T-cell (primary cell): Measurements from ENCODE around the gene KIAA2012. TPM values are rescaled to one million over a fixed set of nuclear protein-coding genes. Genes with fewer than 3 reads are reported as not detected.

Experiments
- ATAC-seq, 4 experiments: fragments of 200-7000 bp in 3 of 4; fragments of 150-1000 bp in 1 of 4; cut with Tn5 transposase; replicated peaks in 1 of 4; 1 replicate in 3 of 4; 2 replicates in 1 of 4; pipeline ENCODE4 v1.10.0; 2021; ENCODE audit warnings: moderate library complexity in 3 of 4, mild to moderate bottlenecking in 2 of 4, moderate number of reproducible peaks in 1 of 4
- CTCF ChIA-PET, 2 donors: fragments of 300-600 bp; sonication (Branson Sonifier 250); formaldehyde crosslinking; loops; one replicate each; lab custom pipeline; 2022; ENCODE audit warnings: antibody characterized with exemption in 2 of 2; lab: Charles Lee
- POLR2A ChIA-PET, 2 donors: fragments of 300-600 bp; sonication (Branson Sonifier 250); formaldehyde crosslinking; loops; one replicate each; lab custom pipeline; 2022; ENCODE audit warnings: antibody characterized with exemption in 2 of 2; lab: Charles Lee
- DNase-seq, 35 experiments: peaks; one replicate each; pipeline versions ENCODE4 v3.0.0 to v3.0.0-alpha.2; 2013 to 2023
- H3K27ac ChIP-seq: one replicate; pipeline ENCODE4 v1.5.1; 2013; ENCODE audit warnings: low read length
- H3K27me3 ChIP-seq, 2 experiments: replicated peaks in 1 of 2; 1 replicate in 1 of 2; 2 replicates in 1 of 2; pipeline versions ENCODE4 v1.6.1 to v1.7.0; 2013; ENCODE audit warnings: low read length in 1 of 2, mixed read lengths in 1 of 2; ENCODE audit not compliant: control insufficient read depth in 2 of 2, insufficient read depth in 2 of 2; ENCODE audit errors: extremely low read depth in 1 of 2
- H3K36me3 ChIP-seq, 2 donors: 1 replicate in 1 of 2; 2 replicates in 1 of 2; pipeline versions ENCODE4 v1.6.1 to v1.7.0; 2013; ENCODE audit warnings: low read length in 1 of 2; ENCODE audit not compliant: control insufficient read depth in 2 of 2, insufficient read depth in 1 of 2; ENCODE audit errors: extremely low read depth in 1 of 2
- H3K4me1 ChIP-seq, 2 experiments: 1 replicate in 1 of 2; 2 replicates in 1 of 2; pipeline versions ENCODE4 v1.6.1 to v1.7.0; 2013; ENCODE audit warnings: low read length in 2 of 2, mixed read lengths in 1 of 2; ENCODE audit not compliant: insufficient read depth in 2 of 2, control insufficient read depth in 1 of 2; ENCODE audit errors: extremely low read depth in 1 of 2
- H3K4me3 ChIP-seq, 2 donors: 1 replicate in 1 of 2; 2 replicates in 1 of 2; pipeline versions ENCODE4 v1.5.1 to v1.7.0; 2013; ENCODE audit warnings: mild to moderate bottlenecking in 2 of 2, low read length in 1 of 2, moderate library complexity in 1 of 2; ENCODE audit not compliant: control insufficient read depth in 1 of 2; ENCODE audit errors: extremely low read depth in 1 of 2
- H3K9me3 ChIP-seq: 2 replicates; pipeline ENCODE4 v1.7.0; 2013
- H3K27ac Mint-ChIP-seq, 2 donors: one replicate each; pipeline ENCODE4 v1.8.0; 2020 to 2021; ENCODE audit warnings: mild to moderate bottlenecking in 2 of 2, mixed read lengths in 2 of 2
- H3K27me3 Mint-ChIP-seq, 2 donors: one replicate each; pipeline ENCODE4 v1.8.0; 2021 to 2022; ENCODE audit warnings: mixed read lengths in 2 of 2
- H3K36me3 Mint-ChIP-seq: one replicate; pipeline ENCODE4 v1.8.0; 2021; ENCODE audit warnings: mixed read lengths
- H3K4me1 Mint-ChIP-seq, 3 donors: one replicate each; pipeline ENCODE4 v1.8.0; 2020 to 2022; ENCODE audit warnings: mixed read lengths in 3 of 3, mild to moderate bottlenecking in 1 of 3
- H3K4me3 Mint-ChIP-seq, 3 donors: one replicate each; pipeline ENCODE4 v1.8.0; 2020 to 2022; ENCODE audit warnings: mild to moderate bottlenecking in 3 of 3, mixed read lengths in 3 of 3, moderate library complexity in 3 of 3
- H3K9me3 Mint-ChIP-seq, 3 donors: one replicate each; pipeline ENCODE4 v1.8.0; 2020 to 2022; ENCODE audit warnings: mixed read lengths in 3 of 3
- WGBS: methylation state at CpG from one replicate; pipeline ENCODE4 v1.1.5; 2013; ENCODE audit warnings: missing lambda C conversion rate; ENCODE audit not compliant: insufficient coverage; 5-methylcytosine and 5-hydroxymethylcytosine counted together
- total RNA-seq, 35 experiments: library from RNA in 6 of 35; stranded (reverse) in 6 of 35; fragments of 120-200 nt in 1 of 35; gene quantifications; one replicate each; pipeline versions ENCODE4 v1.2.1 to v1.2.4 and lab custom pipeline; 2013 to 2026

KIAA2012 gene
- total RNA-seq, result not detected
- not detected for total RNA-seq (2013)
- total RNA-seq (lab: John Stamatoyannopoulos, UW), result 0 to 0.06 (median 0) reads per million in 29 experiments

- Mint-ChIP-seq H3K27ac (no peak within 1 kb of the TSS), H3K4me3 (no peak within 1 kb of the TSS), H3K9me3 (no peaks in the 10 kb centered on the region), H3K27me3 (no peaks in the 10 kb centered on the region), H3K36me3 (no peaks in the 10 kb centered on the region), H3K4me1 (no peaks in the 10 kb centered on the region)
- H3K27ac ChIP-seq, result no peak within 1 kb of the TSS
- no peaks in the 10 kb centered on the region for H3K4me1 ChIP-seq
- ChIA-PET CTCF (no interaction called here), POLR2A (no interaction called here)
- H3K4me3 ChIP-seq, result no peak within 1 kb of the TSS
- peaks cover 0 to 3% of the 10 kb centered on the region in 2 experiments for H3K27me3 ChIP-seq
- DNase-seq (no peak), ATAC-seq (no peak)
- H3K36me3 ChIP-seq, result no peaks in the 10 kb centered on the region
- no peaks in the 10 kb centered on the region for H3K9me3 ChIP-seq
- 100% methylated on average over 4 of the region's 11 CpGs for WGBS
Measured at GRCh38 chr2:202072737-202073401, at the start of gene KIAA2012. KIAA2012 (plus strand) TSS chr2:202073255; CDS start chr2:202073628, 373 bp downstream.

- no peaks in the 10 kb centered on the region for H3K36me3 ChIP-seq
- peaks cover 2 to 10% of the 10 kb centered on the region in 2 experiments for H3K27me3 ChIP-seq
- H3K4me1 Mint-ChIP-seq, result no peaks in the 10 kb centered on the region
- no peak overlapping the region for H3K4me3 ChIP-seq
- H3K9me3 ChIP-seq, result no peaks in the 10 kb centered on the region
- no peaks in the 10 kb centered on the region for H3K4me1 ChIP-seq
- DNase-seq (no peak), ATAC-seq (no peak)
- no peaks in the 10 kb centered on the region for H3K9me3 Mint-ChIP-seq
- no peak overlapping the region for H3K4me3 Mint-ChIP-seq
- H3K36me3 Mint-ChIP-seq, result no peaks in the 10 kb centered on the region
- H3K27me3 Mint-ChIP-seq, result peaks cover 11 to 14% of the 10 kb centered on the region in 2 donors
- whole genome bisulfite sequencing, result 89% methylated on average over 8 of the region's 8 CpGs
- no peak overlapping the region for H3K27ac Mint-ChIP-seq
- H3K27ac ChIP-seq, result no peak overlapping the region
- POLR2A ChIA-PET, result interaction anchor here in 1 of 2 donors (0.6 kb wide), 1 partner anchor 47 kb away, joined by 3 read pairs; no protein-coding TSS in a partner anchor
- CTCF ChIA-PET, result interaction anchor here in 1 of 2 donors (0.5 kb wide), 1 partner anchor 19 kb away, joined by 4 read pairs; no protein-coding TSS in a partner anchor
Measured at GRCh38 chr2:202023904-202024266, 49.2 kb upstream of the KIAA2012 start.

- Mint-ChIP-seq H3K9me3 (no peaks in the 10 kb centered on the region), H3K4me1 (no peaks in the 10 kb centered on the region), H3K27ac (no peak overlapping the region), H3K27me3 (peaks cover 7 to 11% of the 10 kb centered on the region in 2 donors), H3K4me3 (no peak overlapping the region), H3K36me3 (no peaks in the 10 kb centered on the region)
- Histone ChIP-seq H3K4me1 (no peaks in the 10 kb centered on the region), H3K36me3 (no peaks in the 10 kb centered on the region), H3K9me3 (no peaks in the 10 kb centered on the region), H3K4me3 (no peak overlapping the region), H3K27me3 (peaks cover 4 to 10% of the 10 kb centered on the region in 2 experiments), H3K27ac (no peak overlapping the region)
- WGBS, result 90% methylated on average over 5 of the region's 9 CpGs
- DNase-seq, result no peak
- ChIA-PET POLR2A (no interaction called here), CTCF (no interaction called here)
- ATAC-seq, result no peak
Measured at GRCh38 chr2:202024871-202025270, 48.2 kb upstream of the KIAA2012 start.

GRCh38 chr2:202025816-202026215, 47.2 kb upstream of the KIAA2012 start:
- H3K4me3 Mint-ChIP-seq, result no peak overlapping the region
- peaks cover 7 to 11% of the 10 kb centered on the region in 2 donors for H3K27me3 Mint-ChIP-seq
- Histone ChIP-seq H3K27ac (no peak overlapping the region), H3K4me3 (no peak overlapping the region), H3K9me3 (no peaks in the 10 kb centered on the region), H3K36me3 (no peaks in the 10 kb centered on the region), H3K27me3 (peaks cover 4 to 10% of the 10 kb centered on the region in 2 experiments), H3K4me1 (no peaks in the 10 kb centered on the region)
- CTCF ChIA-PET, result no interaction called here
- ATAC-seq (no peak), DNase-seq (no peak)
- no peaks in the 10 kb centered on the region for H3K9me3 Mint-ChIP-seq
- POLR2A ChIA-PET, result no interaction called here
- H3K27ac Mint-ChIP-seq, result no peak overlapping the region
- 68% methylated on average over 4 of the region's 5 CpGs for WGBS
- H3K4me1 Mint-ChIP-seq, result no peaks in the 10 kb centered on the region
- no peaks in the 10 kb centered on the region for H3K36me3 Mint-ChIP-seq

GRCh38 chr2:202026507-202026906, 46.5 kb upstream of the KIAA2012 start:
- CTCF ChIA-PET, result no interaction called here

GRCh38 chr2:202030691-202031090, 42.4 kb upstream of the KIAA2012 start:
- Mint-ChIP-seq H3K4me1 (peaks cover 12 to 14% (median 12%) of the 10 kb centered on the region in 3 donors), H3K36me3 (no peaks in the 10 kb centered on the region), H3K27ac (no peak overlapping the region), H3K4me3 (no peak overlapping the region), H3K9me3 (no peaks in the 10 kb centered on the region), H3K27me3 (peaks cover 7 to 13% of the 10 kb centered on the region in 2 donors)
- ChIA-PET CTCF (no interaction called here), POLR2A (no interaction called here)
- no peaks in the 10 kb centered on the region for H3K9me3 ChIP-seq
- peaks cover 10 to 26% of the 10 kb centered on the region in 2 experiments for H3K27me3 ChIP-seq
- no peak for DNase-seq
- H3K4me1 ChIP-seq, result peaks cover 12 to 27% of the 10 kb centered on the region in 2 experiments
- H3K27ac ChIP-seq, result no peak overlapping the region
- WGBS, result 88% methylated on average over 4 of the region's 4 CpGs
- ATAC-seq, result no peak
- no peaks in the 10 kb centered on the region for H3K36me3 ChIP-seq
- no peak overlapping the region for H3K4me3 ChIP-seq

More at GRCh38 chr2:202026507-202026906, 46.5 kb upstream of the KIAA2012 start:
- Mint-ChIP-seq H3K9me3 (no peaks in the 10 kb centered on the region), H3K4me3 (no peak overlapping the region), H3K27me3 (peaks cover 7 to 11% of the 10 kb centered on the region in 2 donors), H3K36me3 (no peaks in the 10 kb centered on the region), H3K27ac (no peak overlapping the region), H3K4me1 (peaks cover 0 to under 1% (median 0%) of the 10 kb centered on the region in 3 donors)
- no peaks in the 10 kb centered on the region for H3K9me3 ChIP-seq
- no peak overlapping the region for H3K27ac ChIP-seq
- peaks cover 4 to 5% of the 10 kb centered on the region in 2 experiments for H3K27me3 ChIP-seq
- no peak for DNase-seq
- H3K4me3 ChIP-seq, result no peak overlapping the region
- no peaks in the 10 kb centered on the region for H3K36me3 ChIP-seq
- 74% methylated on average over 5 of the region's 5 CpGs for WGBS
- ATAC-seq, result no peak
- H3K4me1 ChIP-seq, result no peaks in the 10 kb centered on the region
- POLR2A ChIA-PET, result no interaction called here
